ENCODE results near the gene ENPP7. TPM values are rescaled to one million over a fixed set of nuclear protein-coding genes. Genes with fewer than 3 reads are reported as not detected.

ENPP7 gene
- polyA plus RNA-seq, 1 donor (not counting 4 experiments of a cell fraction or from before 2014, with no cell fraction given), result not detected

DNA sequence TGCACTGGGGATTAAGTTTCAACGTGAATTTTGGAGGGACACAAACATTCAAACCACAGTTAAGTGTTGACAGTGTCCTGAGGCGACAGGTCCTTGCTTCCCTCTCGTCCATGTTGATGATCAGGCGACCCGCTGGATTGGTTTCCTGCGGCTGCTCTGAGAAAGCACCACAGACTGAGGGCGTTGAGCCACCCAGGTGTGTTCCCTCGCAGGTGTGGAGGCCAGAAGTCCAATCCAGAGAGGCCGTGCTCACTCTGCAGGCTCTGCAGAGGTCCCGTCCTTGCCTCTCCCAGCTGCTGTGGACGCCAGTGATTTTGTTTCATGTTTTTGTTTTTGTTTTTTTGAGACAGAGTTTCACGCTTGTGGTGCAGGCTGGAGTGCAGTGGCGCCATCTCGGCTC is 24.8 kb downstream of the ENPP7 start:
- Histone ChIP-seq H3K36me3 (ENCODE audit: control insufficient read depth in 2 of 2, extremely low read depth in 1 of 2, insufficient read depth in 2 of 2, low read length in 2 of 2) (no peaks in the 10 kb centered on the region), H3K79me2 (ENCODE audit: control insufficient read depth, insufficient read depth, low read length) (no peaks in the 10 kb centered on the region), H3K4me3 (ENCODE audit: control insufficient read depth in 2 of 3, extremely low read depth in 1 of 3, insufficient read depth in 2 of 3, low read depth in 1 of 3, low read length in 3 of 3) (no peak overlapping the region), H3K9me1 (ENCODE audit: control insufficient read depth, extremely low read depth, insufficient read depth, low read length) (no peaks in the 10 kb centered on the region), H4K20me1 (ENCODE audit: control insufficient read depth, extremely low read depth, insufficient read depth, low read length) (no peaks in the 10 kb centered on the region), H3K9me3 (ENCODE audit: control insufficient read depth, low read depth, low read length) (no peaks in the 10 kb centered on the region), H3K27me3 (ENCODE audit: control insufficient read depth, extremely low read depth, insufficient read depth, low read length) (peaks cover 8% of the 10 kb centered on the region), H3K9ac (ENCODE audit: control insufficient read depth, extremely low read depth, insufficient read depth, low read length) (no peak overlapping the region), H3K4me1 (ENCODE audit: control insufficient read depth, extremely low read depth, insufficient read depth, low read length) (peaks cover 6% of the 10 kb centered on the region), H2AFZ (ENCODE audit: control insufficient read depth, low read length) (no peak overlapping the region), H3K4me2 (ENCODE audit: control insufficient read depth, extremely low read depth, insufficient read depth, low read depth, low read length) (no peak overlapping the region), H3K27ac (ENCODE audit: control insufficient read depth, insufficient read depth, low read length) (no peak overlapping the region)
- dilution Hi-C loops (cut with MboI; ENCODE audit: extremely low pct_ligation_motif_present, low sequenced_read_pairs), result no loop called here
- no peak for TF ChIP-seq EZH2 (IDR thresholded peaks at IDR 0.05; ENCODE audit: low read length)
- TF ChIP-seq, protein P1, sequence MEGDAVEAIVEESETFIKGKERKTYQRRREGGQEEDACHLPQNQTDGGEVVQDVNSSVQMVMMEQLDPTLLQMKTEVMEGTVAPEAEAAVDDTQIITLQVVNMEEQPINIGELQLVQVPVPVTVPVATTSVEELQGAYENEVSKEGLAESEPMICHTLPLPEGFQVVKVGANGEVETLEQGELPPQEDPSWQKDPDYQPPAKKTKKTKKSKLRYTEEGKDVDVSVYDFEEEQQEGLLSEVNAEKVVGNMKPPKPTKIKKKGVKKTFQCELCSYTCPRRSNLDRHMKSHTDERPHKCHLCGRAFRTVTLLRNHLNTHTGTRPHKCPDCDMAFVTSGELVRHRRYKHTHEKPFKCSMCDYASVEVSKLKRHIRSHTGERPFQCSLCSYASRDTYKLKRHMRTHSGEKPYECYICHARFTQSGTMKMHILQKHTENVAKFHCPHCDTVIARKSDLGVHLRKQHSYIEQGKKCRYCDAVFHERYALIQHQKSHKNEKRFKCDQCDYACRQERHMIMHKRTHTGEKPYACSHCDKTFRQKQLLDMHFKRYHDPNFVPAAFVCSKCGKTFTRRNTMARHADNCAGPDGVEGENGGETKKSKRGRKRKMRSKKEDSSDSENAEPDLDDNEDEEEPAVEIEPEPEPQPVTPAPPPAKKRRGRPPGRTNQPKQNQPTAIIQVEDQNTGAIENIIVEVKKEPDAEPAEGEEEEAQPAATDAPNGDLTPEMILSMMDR (optimal IDR thresholded peaks at IDR 0.05 in 1 of 3, IDR thresholded peaks at IDR 0.05 in 1 of 3, conservative IDR thresholded peaks at IDR 0.05 in 1 of 3; ENCODE audit: extremely low read depth in 1 of 3, insufficient read depth in 2 of 3, low read length in 3 of 3), result no peak
- DNase-seq (ENCODE audit: low read depth, low spot score), result no peak
- FAIRE-seq, result no peak

DNA sequence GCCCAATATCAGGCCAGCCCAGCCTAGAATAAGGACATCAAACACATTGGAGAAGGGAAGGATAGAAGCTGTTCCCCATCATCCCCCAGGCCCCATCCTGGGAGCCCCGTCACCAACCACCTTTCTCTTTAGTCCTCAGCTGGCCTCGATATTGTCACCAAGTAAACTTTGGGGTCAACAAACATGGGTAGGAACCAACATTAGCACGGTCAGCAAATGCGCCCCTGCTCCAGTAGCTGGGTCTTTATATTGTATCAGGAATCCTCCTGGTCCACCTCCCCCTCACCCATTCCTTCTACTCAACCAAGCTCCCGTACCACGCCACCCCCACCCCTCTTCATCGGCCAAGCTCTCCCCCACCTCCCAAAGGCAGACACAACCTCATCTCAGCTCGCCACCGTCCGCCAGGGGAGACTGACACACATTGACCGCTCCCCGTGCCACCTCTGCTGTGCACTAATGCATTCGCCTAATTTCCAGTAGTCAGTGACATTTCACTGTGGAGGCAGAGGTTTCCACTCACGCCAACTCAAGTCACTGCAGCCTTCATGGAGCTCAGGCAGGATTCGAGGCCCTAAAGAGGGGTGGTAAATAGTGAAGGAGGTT is 26.5 kb downstream of the ENPP7 start:
- H3K27ac ChIP-seq (ENCODE audit: control insufficient read depth, insufficient read depth, low read length), result no peak overlapping the region
- H3K4me3 ChIP-seq (ENCODE audit: control insufficient read depth in 2 of 3, extremely low read depth in 1 of 3, insufficient read depth in 2 of 3, low read depth in 1 of 3, low read length in 3 of 3), result no peak overlapping the region
- H3K9ac ChIP-seq (ENCODE audit: control insufficient read depth, extremely low read depth, insufficient read depth, low read length), result no peak overlapping the region
- H3K27me3 ChIP-seq (ENCODE audit: control insufficient read depth, extremely low read depth, insufficient read depth, low read length), result peaks cover 3% of the 10 kb centered on the region
- H3K36me3 ChIP-seq (ENCODE audit: control insufficient read depth in 2 of 2, extremely low read depth in 1 of 2, insufficient read depth in 2 of 2, low read length in 2 of 2), result no peaks in the 10 kb centered on the region
- no peaks in the 10 kb centered on the region for H3K79me2 ChIP-seq (ENCODE audit: control insufficient read depth, insufficient read depth, low read length)
- dilution Hi-C loops (cut with MboI; ENCODE audit: extremely low pct_ligation_motif_present, low sequenced_read_pairs), result no loop called here
- no peak overlapping the region for H3K4me2 ChIP-seq (ENCODE audit: control insufficient read depth, extremely low read depth, insufficient read depth, low read depth, low read length)
- H3K4me1 ChIP-seq (ENCODE audit: control insufficient read depth, extremely low read depth, insufficient read depth, low read length), result peaks cover 6% of the 10 kb centered on the region
- H2AFZ ChIP-seq (ENCODE audit: control insufficient read depth, low read length), result no peak overlapping the region
- no peaks in the 10 kb centered on the region for H3K9me3 ChIP-seq (ENCODE audit: control insufficient read depth, low read depth, low read length)
- TF ChIP-seq EZH2 (IDR thresholded peaks at IDR 0.05; ENCODE audit: low read length), result no peak
- TF ChIP-seq, protein P1 (optimal IDR thresholded peaks at IDR 0.05 in 1 of 3, IDR thresholded peaks at IDR 0.05 in 1 of 3, conservative IDR thresholded peaks at IDR 0.05 in 1 of 3; ENCODE audit: extremely low read depth in 1 of 3, insufficient read depth in 2 of 3, low read length in 3 of 3), result no peak
- DNase-seq (ENCODE audit: low read depth, low spot score), result no peak
- FAIRE-seq, result no peak
- H4K20me1 ChIP-seq (ENCODE audit: control insufficient read depth, extremely low read depth, insufficient read depth, low read length), result no peaks in the 10 kb centered on the region
- H3K9me1 ChIP-seq (ENCODE audit: control insufficient read depth, extremely low read depth, insufficient read depth, low read length), result no peaks in the 10 kb centered on the region
